Effector CD8-positive, alpha-beta T cell (primary cell): ENCODE data around the gene CACNG1.

Source experiments
- DNase-seq: peaks from one replicate; lab custom pipeline; 2025; lab: John Stamatoyannopoulos, UW

CACNG1 gene

DNA sequence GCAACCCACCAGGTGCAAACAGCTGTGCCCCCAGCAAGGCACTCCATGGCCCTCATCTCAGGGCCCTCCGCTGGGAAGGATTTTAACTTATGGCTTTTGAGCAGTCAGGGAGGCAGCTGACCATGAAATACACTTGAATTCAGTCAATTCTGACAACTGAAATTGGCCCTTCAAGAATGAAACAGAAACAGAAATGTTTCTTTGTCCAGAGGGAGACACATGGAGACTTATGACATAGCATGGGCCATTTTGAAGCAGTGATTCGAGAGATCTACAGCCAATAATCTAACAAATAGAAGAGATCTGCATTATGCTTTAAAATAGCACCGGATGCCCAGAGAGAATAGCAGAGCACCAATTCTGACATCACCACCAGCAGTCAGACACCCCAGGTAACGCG, 7.5 kb downstream of the CACNG1 start:
- DNase-seq: no peak

DNA sequence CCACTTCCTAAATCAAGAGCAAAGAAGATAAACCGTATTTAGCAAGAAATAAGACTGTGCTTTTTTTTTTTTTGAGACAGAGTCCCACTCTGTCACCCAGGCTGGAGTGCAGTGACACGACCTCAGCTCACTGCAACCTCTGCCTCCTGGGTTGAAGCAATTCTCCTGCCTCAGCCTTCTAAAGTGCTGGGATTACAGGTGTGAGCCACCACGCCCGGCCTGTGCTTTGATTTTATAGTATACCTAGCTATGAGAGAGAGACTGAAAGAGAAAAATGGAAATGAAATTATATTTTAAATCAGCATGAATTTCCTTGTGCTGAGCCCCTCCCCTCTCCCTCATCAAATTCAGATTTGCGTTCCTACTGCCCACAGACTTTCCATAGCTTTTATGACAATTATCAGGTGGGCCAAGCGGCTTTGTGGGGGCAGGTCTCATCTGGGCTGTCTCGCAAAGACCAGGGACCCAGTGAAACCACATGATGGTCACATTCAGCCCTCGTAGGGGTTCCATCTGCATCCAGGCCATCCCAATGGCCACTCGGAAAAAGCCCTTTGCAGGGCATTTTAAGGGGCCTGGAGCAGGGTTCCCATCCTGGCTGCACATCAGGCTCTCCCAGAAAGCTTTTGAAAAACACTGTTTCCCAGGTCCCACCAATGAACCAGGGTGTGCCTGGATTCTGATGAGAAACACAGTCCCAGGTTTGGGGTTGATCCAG, 8.5 kb downstream of the CACNG1 start:
- no peak for DNase-seq

DNA sequence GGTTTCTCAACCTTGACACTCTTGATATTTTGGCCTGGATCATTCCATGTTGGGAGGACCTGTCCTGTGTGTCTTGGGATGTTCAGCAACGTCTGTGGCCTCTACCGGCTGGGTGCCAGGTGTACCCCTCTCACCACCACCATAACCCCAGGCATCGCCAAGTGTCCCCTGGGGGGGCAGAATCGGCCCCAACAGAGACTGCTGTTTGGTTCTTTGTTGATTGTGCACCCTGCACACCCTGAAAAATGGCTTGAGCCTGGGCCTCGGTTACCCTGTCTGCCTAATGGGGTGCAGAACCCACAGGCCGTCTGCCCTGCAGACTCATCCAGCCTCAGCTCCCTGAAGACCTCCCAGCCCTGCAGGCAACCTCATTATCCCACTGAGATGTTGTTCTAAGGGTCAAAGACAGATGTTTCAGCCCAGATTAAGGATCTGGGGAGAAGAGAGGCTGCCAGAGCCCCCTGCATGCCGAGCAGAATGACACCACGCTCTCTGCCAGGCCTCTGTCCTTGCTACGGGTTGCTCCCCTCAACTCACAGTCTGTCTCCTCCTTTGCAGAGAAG, 9.2 kb downstream of the CACNG1 start:
- DNase-seq: no peak

DNA sequence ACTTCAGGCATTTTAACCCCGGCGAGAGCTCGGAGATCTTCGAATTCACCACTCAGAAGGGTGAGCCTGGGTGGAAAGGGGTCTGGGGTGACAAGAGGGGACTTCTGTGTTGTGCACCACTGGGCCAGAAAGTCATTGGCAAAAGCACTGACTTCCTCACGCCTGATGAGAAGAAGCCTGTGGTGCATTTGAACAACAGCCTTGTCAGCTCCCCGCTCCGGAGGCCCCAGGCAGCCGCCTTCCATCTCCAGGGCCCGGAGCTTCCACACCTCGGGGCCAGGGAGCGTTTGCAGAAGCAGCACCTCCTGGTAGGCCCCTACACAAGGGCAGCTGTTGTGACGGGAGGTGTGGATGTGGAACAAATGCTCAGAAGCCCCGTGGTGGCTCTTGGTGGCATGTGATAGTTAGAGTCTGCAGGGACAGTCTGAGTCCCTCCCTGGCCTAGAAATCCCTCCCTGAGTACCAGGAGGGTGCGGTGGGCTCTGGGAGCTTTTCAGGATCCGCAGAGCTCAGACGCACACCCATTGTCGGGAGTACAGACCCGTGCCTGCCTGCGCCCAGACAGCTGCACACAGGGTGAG, 9.7 kb downstream of the CACNG1 start:
- DNase-seq: no peak

DNA sequence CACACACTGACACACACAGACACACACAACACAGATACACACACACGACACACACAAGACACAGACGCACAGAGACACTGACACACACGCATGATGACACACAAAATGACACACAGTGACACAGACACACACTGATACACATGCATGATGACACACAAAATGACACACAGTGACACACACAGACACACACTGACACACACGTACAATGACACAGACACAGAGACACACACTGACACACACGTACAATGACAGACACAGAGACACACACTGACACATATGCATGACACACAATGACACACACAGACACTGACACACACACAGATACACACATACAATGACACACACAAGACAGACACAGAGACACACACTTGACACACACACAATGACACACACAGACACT, 10.3 kb downstream of the CACNG1 start:
- DNase-seq: no peak

DNA sequence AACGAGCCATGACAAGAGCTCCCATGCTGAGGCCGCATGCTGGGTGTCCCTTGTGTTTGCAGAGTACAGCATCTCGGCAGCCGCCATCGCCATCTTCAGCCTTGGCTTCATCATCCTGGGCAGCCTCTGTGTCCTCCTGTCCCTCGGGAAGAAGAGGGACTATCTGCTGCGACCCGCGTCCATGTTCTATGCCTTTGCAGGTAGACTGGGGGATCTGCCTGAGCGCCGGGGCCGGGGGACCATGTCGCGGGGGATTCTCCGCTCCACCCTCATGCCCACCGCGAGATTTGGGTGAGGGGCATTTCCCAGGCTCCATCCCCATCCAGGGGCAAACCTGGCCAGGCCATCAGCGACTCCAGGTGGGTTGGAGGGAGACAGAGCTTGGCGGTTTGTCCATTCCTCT, 10.7 kb downstream of the CACNG1 start:
- no peak for DNase-seq

DNA sequence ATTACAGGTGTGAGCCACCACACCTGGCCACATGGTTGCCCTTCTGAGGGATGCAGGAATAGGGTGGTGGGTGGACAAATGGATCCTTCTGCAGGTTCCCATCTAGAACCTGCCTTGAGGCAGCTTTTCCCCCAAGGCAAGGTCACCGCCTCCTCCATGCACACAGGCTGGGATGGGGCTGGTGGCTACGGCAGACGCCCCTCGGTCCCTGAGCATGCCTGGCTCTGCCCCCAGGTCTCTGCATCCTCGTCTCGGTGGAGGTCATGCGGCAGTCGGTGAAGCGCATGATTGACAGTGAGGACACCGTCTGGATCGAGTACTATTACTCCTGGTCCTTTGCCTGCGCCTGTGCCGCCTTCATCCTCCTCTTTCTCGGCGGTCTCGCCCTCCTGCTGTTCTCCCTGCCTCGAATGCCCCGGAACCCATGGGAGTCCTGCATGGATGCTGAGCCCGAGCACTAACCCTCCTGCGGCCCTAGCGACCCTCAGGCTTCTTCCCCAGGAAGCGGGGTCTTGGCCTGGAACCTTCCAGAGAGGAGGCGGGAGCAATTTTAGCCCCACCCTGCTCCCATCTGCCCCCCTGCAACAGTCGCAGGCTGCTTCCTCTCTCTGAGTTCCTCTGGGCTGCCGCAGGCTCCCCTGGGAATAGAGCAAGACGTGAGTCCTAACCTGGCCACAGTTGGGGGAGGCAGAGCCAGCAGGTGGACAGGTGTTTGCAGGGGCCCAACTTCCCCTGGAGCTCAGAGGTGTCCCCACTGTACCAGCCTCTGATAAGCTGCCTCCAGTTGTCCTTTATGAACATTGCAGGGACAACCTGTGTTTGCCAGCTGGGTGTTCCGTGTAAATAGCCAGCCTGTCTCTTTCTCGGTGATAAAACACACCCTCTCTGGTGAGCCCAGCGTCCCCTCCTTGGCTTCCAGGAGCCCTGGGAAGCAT, 11.7 kb downstream of the CACNG1 start:
- no peak for DNase-seq

DNA sequence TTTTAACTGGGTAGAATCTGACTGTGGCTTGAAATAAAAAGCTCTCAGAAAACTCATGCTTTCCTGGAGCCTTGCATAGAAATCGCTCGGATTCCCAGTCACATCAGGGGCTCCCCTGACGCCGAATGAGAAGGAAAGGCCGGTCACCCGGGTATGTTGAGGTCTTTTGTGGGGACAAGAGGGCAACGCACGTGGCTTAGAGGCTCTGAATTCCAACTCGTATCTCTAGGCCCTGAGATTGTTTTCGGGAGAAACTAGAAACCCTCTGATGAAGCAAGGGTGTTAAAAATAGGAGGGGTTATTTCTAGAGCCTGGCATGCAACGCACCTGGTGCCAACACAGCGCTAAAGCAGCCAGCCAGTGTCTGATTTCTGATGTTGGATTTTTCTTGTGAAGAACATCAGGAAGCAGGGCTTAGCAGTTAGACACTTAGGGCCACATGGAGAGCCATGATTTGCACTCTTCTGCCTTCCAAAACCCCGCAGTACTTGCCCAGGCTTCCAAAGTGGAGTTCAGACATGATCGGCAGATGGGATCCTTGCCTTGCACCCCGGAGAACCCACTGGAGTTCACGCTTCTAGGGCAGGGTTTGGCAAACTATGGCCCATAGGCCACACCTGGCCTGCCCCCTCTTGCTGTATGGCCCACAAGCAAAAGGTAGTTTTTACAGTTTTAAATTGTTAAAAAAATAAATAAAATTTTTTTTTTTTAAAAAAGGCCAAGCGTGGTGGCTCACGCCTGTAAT, 12.6 kb downstream of the CACNG1 start:
- no peak for DNase-seq

DNA sequence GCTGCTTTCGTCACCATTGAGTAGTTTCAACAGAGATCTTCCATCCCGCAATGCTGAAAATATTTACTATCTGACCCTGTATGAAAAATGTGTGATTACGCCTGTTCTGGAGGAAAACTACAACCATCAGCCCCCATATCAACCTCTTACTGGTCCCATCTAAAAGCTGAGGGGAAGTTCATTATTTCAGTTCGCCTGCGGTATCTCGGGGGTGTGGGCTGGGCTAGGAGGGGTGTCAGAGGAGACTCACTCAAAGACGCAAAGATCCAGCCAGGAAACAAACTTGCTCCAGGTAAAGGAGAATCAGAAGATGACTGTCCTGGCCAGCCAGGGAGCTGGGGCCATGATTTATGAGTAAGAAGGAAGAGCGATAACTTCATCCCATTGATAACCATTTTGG, 13.7 kb downstream of the CACNG1 start:
- DNase-seq: no peak

DNA sequence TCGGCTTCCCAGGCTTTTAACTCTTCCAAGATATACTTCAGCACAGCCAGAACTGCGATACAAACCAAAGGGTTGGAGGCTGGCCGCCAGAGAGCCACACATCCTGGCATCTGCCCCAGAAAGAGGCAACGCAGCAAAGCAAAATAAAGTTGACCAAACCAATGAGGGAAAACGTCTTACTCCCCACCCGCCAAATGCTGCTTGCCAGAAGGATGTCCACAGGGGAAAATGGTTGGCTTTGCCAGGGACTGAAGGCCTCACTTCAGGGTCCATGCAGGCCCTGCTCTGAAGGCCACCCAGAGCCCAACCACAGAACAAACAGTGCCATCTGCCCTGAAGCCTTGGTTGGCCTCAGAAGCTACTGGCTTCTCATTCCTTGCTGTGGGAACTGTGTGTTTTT, 15.0 kb downstream of the CACNG1 start:
- DNase-seq: no peak

DNA sequence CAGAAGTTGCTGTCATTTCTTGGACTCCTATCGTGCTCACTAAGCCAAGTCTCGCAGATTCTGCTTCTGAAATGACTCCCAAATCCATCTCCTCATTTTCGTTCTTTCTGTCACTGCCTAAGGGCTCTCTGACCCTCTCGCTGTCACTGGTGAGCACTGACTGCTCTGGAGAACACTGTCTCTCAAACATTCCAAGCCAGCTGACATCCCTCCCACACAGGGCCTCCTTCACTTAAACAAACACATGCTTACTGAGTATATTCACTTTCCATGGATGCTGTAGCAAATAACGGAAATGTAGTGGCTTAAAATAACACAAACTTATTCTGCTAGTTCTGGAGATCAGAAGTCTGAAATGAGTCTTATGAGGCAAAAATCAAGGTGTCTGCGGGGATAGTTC, 18.8 kb downstream of the CACNG1 start:
- no peak for DNase-seq

DNA sequence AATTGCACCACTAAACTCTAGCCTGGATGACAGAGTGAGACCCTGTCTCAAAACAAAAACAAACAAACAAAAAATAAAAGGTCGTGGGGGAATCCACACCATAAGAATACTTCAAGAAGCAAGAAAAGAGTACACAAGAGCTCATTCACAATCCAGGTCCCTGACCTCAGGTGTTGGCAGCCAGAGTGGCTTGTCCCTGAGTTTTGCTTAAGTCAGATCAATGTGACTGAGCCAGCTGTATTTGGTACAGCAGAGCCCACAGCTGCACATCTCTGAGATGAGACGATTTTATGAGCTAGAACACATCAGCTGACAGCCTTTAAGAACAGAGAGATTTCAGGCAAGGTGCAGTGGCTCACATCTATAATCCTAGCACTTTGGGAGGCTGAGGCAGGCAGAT, 22.4 kb downstream of the CACNG1 start:
- DNase-seq: no peak

DNA sequence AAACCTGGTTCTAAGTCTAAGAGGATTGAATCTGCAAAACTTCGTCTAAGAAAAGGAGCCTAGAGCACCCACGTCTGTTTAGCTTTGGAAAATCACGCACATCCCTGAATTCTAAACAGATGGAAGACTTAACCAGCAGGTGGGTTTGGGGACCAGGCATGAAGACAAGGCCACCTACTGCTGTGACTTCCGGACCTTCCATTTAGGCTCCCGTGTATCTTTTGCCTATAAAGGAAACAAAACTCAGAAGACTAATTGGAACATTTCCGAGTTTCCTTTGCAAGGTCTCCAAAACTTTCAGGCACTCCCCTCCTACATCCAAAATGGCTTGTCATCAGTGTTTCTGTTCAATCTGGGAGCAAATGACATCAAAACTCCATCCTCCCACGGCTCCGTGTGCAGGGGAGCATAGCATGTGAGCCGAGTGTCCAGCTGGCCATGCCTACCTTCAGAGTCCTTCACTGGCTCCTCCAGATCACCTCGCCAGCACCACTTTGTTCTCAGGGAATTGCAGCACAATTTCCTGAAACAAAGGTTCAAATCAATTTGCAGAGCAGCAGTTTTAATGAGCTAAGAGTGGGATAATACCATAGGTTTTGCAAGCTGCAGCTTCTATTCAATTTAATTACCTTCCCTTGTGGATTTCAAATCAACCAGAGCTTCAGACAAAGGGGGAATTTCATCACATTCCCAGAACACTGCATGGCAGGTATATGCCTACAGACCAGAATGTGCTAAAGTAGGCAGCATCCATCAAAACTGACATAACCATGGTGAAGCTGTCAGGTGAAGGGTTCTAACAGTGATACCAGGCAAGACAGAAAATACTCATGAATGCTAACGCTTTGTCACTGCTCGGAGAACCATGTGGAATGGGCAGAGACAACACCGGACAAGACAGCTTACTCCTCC, 23.5 kb downstream of the CACNG1 start:
- no peak for DNase-seq

DNA sequence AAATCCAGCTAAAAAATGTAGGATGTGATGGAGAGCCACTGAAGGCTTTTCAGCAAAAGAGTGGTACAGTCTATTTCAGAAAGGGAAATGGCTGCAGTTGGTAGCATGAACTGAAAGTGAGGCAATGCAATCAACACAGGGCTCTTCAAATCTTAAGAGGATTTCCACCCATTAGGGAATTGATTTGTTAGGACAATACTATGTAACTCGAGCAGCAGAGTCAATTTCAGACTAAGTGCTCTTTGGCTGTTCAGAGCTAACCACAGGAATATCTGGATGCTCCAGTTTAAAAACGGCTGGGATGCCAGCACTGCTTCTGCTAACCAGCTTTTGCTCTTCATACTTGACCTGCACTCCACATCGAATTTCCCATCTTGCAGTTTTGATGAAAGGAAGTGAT, 24.6 kb downstream of the CACNG1 start:
- DNase-seq: no peak

DNA sequence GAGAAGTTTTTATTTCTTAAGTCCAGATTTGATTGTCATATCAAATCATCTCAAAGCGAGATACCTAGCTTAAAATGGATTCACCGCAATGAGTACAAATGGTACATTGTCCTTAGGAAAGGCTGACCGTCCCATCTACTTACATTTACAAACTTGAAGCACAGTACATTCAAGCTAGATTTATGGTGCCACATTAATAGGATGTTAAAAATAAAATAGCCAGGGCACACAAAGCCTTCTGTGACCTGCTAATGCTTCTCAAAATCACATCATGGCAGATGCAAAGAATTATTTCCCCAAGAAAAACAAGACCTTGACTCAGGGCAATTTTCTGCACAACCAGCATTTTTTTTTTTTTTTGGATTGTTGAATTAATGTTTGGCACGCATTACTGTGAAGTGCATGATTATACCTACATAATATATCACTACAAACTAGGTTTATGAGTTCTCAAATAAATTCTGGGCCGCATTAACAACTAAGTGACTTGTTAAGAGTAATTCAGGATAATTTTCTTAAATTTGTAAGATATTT, 25.3 kb downstream of the CACNG1 start:
- no peak for DNase-seq

DNA sequence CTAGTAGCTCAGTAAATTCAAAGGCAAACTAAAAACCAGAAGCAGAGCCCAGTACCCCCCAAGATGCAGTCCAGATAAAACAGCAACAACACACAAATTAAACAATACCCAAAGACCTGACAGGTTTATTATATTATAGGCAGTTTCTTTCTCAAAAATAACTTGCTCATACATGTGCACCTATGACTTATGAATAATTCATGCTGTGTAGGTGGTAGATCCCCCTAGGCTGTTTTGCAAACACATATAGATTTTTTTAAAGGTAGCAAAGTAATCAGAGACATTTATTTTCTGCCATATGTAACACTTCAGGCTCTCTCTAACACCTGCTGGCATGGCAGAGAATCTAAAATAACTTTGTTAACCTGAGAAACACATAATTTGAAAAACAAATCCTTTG, 27.2 kb downstream of the CACNG1 start:
- DNase-seq: no peak

DNA sequence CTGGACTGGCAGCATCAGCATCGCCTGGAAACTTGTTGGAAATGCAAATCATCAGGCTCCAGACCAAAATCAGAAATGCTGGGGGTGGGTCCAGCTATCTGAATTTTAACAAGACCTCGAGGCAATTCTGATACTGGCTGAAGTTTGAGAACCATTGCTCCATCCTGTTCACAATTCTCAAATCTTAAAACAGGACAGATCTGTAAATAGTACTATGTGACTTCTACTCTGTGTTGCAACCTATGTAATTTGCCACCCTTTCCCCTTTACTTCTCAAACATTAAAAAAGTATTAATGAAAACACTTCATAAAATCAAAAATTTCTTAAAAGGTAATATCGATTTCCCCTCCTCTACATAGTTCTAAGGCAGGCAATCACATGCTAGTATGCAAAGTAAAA, 28.5 kb downstream of the CACNG1 start:
- DNase-seq: no peak

DNA sequence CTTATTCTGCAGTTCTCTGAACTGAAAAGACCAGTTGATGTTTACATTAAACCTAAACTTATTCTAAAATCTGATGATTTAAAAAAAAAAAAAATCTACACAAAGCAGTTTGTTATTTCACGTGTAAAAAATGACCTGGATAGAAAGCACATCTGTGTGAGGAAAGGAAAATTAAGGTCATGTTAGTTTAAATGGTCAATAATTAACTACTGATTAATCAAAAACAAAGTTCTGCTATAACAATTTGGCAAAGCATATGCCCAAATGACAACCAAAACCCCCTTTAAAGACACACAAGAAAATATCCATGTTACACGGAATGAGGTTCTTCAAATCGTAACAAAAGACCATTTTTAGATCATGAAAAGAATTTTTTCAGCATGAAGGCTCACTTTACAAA, 30.4 kb downstream of the CACNG1 start:
- no peak for DNase-seq

DNA sequence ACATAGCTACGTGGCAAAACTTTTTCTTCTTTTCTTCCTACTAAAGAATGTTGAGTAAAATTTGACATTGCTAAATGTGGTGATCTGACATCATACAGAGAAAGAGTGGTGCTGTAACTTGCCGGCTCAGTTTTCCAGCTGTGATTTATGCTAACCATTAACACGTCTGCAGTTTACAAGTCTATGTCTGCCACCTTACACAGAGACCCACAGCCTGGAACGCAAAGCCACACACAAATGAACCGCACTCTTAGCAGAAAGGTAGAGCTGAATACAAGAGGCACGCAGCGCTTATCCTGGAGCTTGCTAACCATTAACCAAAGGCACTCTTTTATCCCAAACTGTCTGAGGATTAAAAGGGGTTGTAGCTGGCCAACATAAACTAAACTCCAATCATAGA, 31.9 kb downstream of the CACNG1 start:
- DNase-seq: no peak

DNA sequence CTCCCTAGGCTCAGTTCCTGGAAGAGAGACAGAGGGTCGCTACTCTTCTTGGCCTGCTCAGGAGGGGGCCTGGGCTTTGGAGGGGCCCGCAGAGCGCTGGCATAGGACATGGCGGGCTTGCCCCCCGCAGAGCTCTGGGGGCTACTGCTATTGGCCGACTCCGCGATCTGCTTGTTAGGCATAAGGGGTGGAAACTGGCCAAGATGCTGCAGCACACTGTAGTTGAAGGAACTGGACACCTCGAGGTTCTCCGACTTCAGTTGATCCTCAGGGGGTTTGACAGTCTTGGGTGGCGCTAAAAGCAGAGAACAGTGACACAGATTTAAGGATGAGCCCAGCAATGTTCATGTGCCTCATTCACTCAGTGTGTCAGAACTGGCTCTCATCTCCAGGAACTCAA, 33.9 kb downstream of the CACNG1 start:
- DNase-seq: no peak

DNA sequence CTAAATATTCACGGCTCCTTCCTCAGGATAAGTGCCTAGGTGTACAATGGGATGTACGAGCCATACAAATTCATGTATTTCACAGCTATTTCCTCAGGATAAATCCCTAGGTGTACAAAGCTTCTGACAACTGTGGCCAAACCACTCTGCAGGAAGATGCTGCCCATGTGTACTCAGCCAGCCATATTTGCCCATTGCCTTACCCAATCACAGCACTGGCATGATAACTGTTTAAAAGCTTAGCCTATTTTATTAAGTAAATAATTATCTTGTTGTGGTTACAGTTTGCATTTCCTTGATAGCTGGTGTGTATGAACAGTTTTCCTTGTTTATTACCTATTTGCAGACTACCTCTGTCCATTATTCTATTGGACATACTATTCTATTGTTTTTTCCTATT, 35.1 kb downstream of the CACNG1 start:
- no peak for DNase-seq
